GM23338 (cell line): ENCODE results near the gene MED17. TPM values are rescaled to one million over a fixed set of nuclear protein-coding genes. Genes with fewer than 3 reads are reported as not detected.

Source experiments
- ATAC-seq: fragments of 200-7000 bp; cut with Tn5 transposase; 3 replicates; pipeline ENCODE4 v1.9.1; 2020
- DNase-seq: peaks from one replicate; pipeline ENCODE4 v3.0.0-alpha.2; 2015; ENCODE audit warnings: low spot score
- H2AFZ ChIP-seq: fragments of 200-600 bp; sonication (generic); 2 replicates; pipeline ENCODE4 v1.8.0; 2016; ENCODE audit warnings: antibody characterized with exemption, mild to moderate bottlenecking, moderate library complexity
- H3F3A ChIP-seq: fragments of 200-600 bp; sonication (generic); replicated peaks from 2 replicates; pipeline ENCODE4 v1.8.0; 2017; ENCODE audit warnings: antibody characterized with exemption, mixed run types, low read depth
- H3K27ac ChIP-seq: fragments of 200-600 bp; sonication (generic); 2 replicates; pipeline ENCODE4 v1.6.1; 2016; ENCODE audit warnings: low read depth
- H3K27me3 ChIP-seq: fragments of 200-600 bp; sonication (generic); 2 replicates; pipeline ENCODE4 v1.8.0; 2016; ENCODE audit warnings: mild to moderate bottlenecking, mixed run types, moderate library complexity; ENCODE audit not compliant: insufficient read depth
- H3K36me3 ChIP-seq: fragments of 200-600 bp; sonication (generic); 2 replicates; pipeline ENCODE4 v1.8.0; 2016; ENCODE audit warnings: mild to moderate bottlenecking; ENCODE audit not compliant: insufficient read depth
- H3K4me1 ChIP-seq: fragments of 200-600 bp; sonication (generic); 2 replicates; pipeline ENCODE4 v1.8.0; 2016; ENCODE audit warnings: mild to moderate bottlenecking, moderate library complexity; ENCODE audit not compliant: insufficient read depth
- H3K4me2 ChIP-seq: fragments of 200-600 bp; sonication (generic); 2 replicates; pipeline ENCODE4 v1.7.1; 2017; ENCODE audit warnings: mixed run types
- H3K4me3 ChIP-seq: fragments of 200-600 bp; sonication (generic); 2 replicates; pipeline ENCODE4 v1.6.1; 2016; ENCODE audit warnings: mixed run types
- H3K79me2 ChIP-seq: fragments of 200-600 bp; sonication (generic); replicated peaks from 2 replicates; pipeline ENCODE4 v1.8.0; 2017; ENCODE audit warnings: mild to moderate bottlenecking; ENCODE audit not compliant: insufficient read depth
- H3K9me2 ChIP-seq: fragments of 200-600 bp; sonication (generic); 2 replicates; pipeline ENCODE4 v1.8.0; 2017; ENCODE audit not compliant: insufficient read depth
- H4K20me1 ChIP-seq: fragments of 200-600 bp; sonication (generic); replicated peaks from 2 replicates; pipeline ENCODE4 v1.8.0; 2017; ENCODE audit warnings: mild to moderate bottlenecking; ENCODE audit not compliant: insufficient read depth
- H3K27ac Mint-ChIP-seq: 2 replicates; pipeline ENCODE4 v1.8.0; 2020; ENCODE audit warnings: inconsistent platforms, mild to moderate bottlenecking, moderate library complexity, mixed read lengths
- H3K27me3 Mint-ChIP-seq: 3 replicates; pipeline ENCODE4 v1.8.0; 2022; ENCODE audit warnings: low read depth, mild to moderate bottlenecking, moderate library complexity, mixed read lengths, inconsistent platforms; ENCODE audit not compliant: insufficient read depth, poor library complexity
- H3K36me3 Mint-ChIP-seq: 3 replicates; pipeline ENCODE4 v1.8.0; 2021; ENCODE audit warnings: low read depth, mild to moderate bottlenecking, inconsistent platforms, moderate library complexity, mixed read lengths
- H3K4me1 Mint-ChIP-seq: 3 replicates; pipeline ENCODE4 v1.8.0; 2020; ENCODE audit warnings: mild to moderate bottlenecking, inconsistent platforms, mixed read lengths
- H3K4me3 Mint-ChIP-seq: 3 replicates; pipeline ENCODE4 v1.8.0; 2021; ENCODE audit warnings: moderate library complexity, mild to moderate bottlenecking, inconsistent platforms, mixed read lengths
- H3K9me3 Mint-ChIP-seq: 3 replicates; pipeline ENCODE4 v1.8.0; 2020; ENCODE audit warnings: moderate library complexity, mild to moderate bottlenecking, inconsistent platforms, mixed read lengths
- EZH2 ChIP-seq: fragments of 200-600 bp; sonication (generic); IDR thresholded peaks from one replicate; pipeline ENCODE4 v1.8.0; 2017; ENCODE audit warnings: antibody characterized with exemption, mild to moderate bottlenecking, low read depth; ENCODE audit not compliant: unreplicated experiment
- EZH2phosphoT487 ChIP-seq: fragments of 200-600 bp; sonication (generic); IDR thresholded peaks from one replicate; pipeline ENCODE4 v1.8.1; 2018; ENCODE audit warnings: antibody characterized with exemption; ENCODE audit not compliant: unreplicated experiment
- STAT1 ChIP-seq: IDR thresholded peaks from one replicate; pipeline ENCODE4 v1.6.1; 2016; ENCODE audit warnings: antibody characterized with exemption; ENCODE audit not compliant: unreplicated experiment
- polyA plus RNA-seq: library from polyadenylated mRNA; unstranded; fragments of >200 nt; fragmentation: Nextera tagmentation; extraction: Ambion mirVana; gene quantifications from 2 replicates; pipeline ENCODE4 v1.2.1, GENCODE V29; 2016
- total RNA-seq: library from RNA; depleted of rRNA; stranded (reverse); fragments of >200 nt; shearing (Covaris generic); gene quantifications from 2 replicates; pipeline ENCODE4 v1.2.3, GENCODE V29; 2014
- TF ChIP-seq, protein P1 (sequence below), 2 experiments: fragments of 200-600 bp in 1 of 2; sonication (generic) in 1 of 2; conservative IDR thresholded peaks; 2 replicates each; pipeline versions ENCODE4 v1.5.1 to v1.6.1; 2016 to 2017; ENCODE audit warnings: antibody characterized with exemption in 2 of 2, low read depth in 2 of 2, mild to moderate bottlenecking in 2 of 2, moderate library complexity in 1 of 2
- TF ChIP-seq, protein P2 (sequence below): IDR thresholded peaks from one replicate; pipeline ENCODE4 v1.6.1; 2018; ENCODE audit warnings: antibody characterized with exemption; ENCODE audit not compliant: unreplicated experiment

The MED17 gene
- total and polyA plus RNA-seq, 2 experiments from 2014 or later = 19.1 to 31.2 TPM

DNA sequence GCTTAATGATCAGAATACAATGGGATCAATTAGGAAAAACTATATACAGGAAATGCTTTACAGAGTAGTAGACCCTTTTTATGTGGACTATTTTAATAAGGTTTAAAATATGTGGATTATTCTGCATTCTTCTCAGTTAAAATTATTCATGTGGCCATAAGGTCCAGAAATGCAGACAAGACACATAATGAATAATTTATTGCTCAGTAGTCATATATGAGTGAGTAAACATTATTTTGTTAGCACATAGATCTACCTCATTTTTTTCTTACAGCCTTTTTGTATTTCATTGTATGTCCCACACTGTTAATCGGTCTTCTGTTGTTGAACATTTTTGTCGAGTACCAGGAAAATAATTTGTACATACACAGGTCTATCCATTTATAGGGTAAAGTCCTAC is 20.8 kb downstream of the MED17 start:
- Mint-ChIP-seq H3K27ac (no peak overlapping the region), H3K4me1 (no peaks in the 10 kb centered on the region), H3K36me3 (peaks cover 78% of the 10 kb centered on the region), H3K27me3 (no peaks in the 10 kb centered on the region), H3K4me3 (no peak overlapping the region), H3K9me3 (no peaks in the 10 kb centered on the region)
- DNase-seq (no peak), ATAC-seq (no peak)
- TF ChIP-seq, protein P1, sequence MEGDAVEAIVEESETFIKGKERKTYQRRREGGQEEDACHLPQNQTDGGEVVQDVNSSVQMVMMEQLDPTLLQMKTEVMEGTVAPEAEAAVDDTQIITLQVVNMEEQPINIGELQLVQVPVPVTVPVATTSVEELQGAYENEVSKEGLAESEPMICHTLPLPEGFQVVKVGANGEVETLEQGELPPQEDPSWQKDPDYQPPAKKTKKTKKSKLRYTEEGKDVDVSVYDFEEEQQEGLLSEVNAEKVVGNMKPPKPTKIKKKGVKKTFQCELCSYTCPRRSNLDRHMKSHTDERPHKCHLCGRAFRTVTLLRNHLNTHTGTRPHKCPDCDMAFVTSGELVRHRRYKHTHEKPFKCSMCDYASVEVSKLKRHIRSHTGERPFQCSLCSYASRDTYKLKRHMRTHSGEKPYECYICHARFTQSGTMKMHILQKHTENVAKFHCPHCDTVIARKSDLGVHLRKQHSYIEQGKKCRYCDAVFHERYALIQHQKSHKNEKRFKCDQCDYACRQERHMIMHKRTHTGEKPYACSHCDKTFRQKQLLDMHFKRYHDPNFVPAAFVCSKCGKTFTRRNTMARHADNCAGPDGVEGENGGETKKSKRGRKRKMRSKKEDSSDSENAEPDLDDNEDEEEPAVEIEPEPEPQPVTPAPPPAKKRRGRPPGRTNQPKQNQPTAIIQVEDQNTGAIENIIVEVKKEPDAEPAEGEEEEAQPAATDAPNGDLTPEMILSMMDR (conservative IDR thresholded peaks at IDR 0.05; ENCODE audit: low read depth in 2 of 2) = no peak
- TF ChIP-seq EZH2phosphoT487 = no peak
- TF ChIP-seq, protein P2, sequence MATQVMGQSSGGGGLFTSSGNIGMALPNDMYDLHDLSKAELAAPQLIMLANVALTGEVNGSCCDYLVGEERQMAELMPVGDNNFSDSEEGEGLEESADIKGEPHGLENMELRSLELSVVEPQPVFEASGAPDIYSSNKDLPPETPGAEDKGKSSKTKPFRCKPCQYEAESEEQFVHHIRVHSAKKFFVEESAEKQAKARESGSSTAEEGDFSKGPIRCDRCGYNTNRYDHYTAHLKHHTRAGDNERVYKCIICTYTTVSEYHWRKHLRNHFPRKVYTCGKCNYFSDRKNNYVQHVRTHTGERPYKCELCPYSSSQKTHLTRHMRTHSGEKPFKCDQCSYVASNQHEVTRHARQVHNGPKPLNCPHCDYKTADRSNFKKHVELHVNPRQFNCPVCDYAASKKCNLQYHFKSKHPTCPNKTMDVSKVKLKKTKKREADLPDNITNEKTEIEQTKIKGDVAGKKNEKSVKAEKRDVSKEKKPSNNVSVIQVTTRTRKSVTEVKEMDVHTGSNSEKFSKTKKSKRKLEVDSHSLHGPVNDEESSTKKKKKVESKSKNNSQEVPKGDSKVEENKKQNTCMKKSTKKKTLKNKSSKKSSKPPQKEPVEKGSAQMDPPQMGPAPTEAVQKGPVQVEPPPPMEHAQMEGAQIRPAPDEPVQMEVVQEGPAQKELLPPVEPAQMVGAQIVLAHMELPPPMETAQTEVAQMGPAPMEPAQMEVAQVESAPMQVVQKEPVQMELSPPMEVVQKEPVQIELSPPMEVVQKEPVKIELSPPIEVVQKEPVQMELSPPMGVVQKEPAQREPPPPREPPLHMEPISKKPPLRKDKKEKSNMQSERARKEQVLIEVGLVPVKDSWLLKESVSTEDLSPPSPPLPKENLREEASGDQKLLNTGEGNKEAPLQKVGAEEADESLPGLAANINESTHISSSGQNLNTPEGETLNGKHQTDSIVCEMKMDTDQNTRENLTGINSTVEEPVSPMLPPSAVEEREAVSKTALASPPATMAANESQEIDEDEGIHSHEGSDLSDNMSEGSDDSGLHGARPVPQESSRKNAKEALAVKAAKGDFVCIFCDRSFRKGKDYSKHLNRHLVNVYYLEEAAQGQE = no peak
- Histone ChIP-seq H3K27ac (no peak overlapping the region), H3K36me3 (peaks cover 49% of the 10 kb centered on the region), H2AFZ (no peak overlapping the region), H3K4me2 (no peak overlapping the region), H3K79me2 (peaks cover 30% of the 10 kb centered on the region; the same call in 1 of the 2 replicates), H3K27me3 (no peaks in the 10 kb centered on the region), H4K20me1 (peaks cover 17% of the 10 kb centered on the region), H3K4me1 (no peaks in the 10 kb centered on the region), H3F3A (no peaks in the 10 kb centered on the region), H3K4me3 (no peak overlapping the region), H3K9me2 (no peaks in the 10 kb centered on the region)

DNA sequence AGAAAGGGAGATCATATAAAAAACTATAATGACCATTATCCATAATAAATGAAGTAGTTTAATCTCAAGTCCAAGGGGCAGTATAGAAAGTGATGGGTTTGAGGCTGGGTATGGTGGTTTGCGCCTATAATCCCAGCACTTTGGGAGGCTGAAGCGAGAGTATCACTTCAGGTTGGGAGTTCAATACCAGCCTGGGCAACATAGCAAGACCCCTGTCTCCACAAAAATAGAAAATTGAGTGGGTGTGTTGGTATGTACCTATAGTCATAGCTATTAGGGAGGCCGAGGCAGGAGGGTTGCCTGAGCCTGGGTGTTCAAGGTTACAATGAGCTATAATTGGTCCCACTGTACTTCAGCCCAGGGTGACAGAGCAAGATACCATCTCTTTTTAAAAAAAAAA is 23.9 kb downstream of the MED17 start:
- H3F3A ChIP-seq = no peaks in the 10 kb centered on the region
- peaks cover 24% of the 10 kb centered on the region for H4K20me1 ChIP-seq
- no peak overlapping the region for H3K27ac ChIP-seq
- H3K4me2 ChIP-seq = no peak overlapping the region
- Mint-ChIP-seq H3K27me3 (no peaks in the 10 kb centered on the region), H3K27ac (no peak overlapping the region), H3K9me3 (no peaks in the 10 kb centered on the region), H3K4me1 (no peaks in the 10 kb centered on the region), H3K36me3 (peaks cover 86% of the 10 kb centered on the region), H3K4me3 (no peak overlapping the region)
- H3K4me3 ChIP-seq = no peak overlapping the region
- H3K36me3 ChIP-seq = peaks cover 59% of the 10 kb centered on the region
- no peak for TF ChIP-seq STAT1
- no peak for TF ChIP-seq EZH2
- no peak overlapping the region for H2AFZ ChIP-seq
- peaks cover 24% of the 10 kb centered on the region; the same call in 1 of the 2 replicates for H3K79me2 ChIP-seq
- ATAC-seq (no peak), DNase-seq (no peak)
- H3K27me3 ChIP-seq = no peaks in the 10 kb centered on the region
- H3K4me1 ChIP-seq = no peaks in the 10 kb centered on the region
- H3K9me2 ChIP-seq = no peaks in the 10 kb centered on the region
